GM21529 (cell line): ENCODE measurements around the gene L3MBTL2.
"Not testable (repeated sequence)": the region's sequence is repeated elsewhere in the genome, so short reads cannot be mapped to it uniquely, and the experiment has no call there.

ENCODE experiments used
- ATAC-seq: cut with Tn5 transposase; IDR thresholded peaks from one replicate; pipeline ENCODE4 v1.9.1; 2021; ENCODE audit not compliant: unreplicated experiment

Gene L3MBTL2

DNA sequence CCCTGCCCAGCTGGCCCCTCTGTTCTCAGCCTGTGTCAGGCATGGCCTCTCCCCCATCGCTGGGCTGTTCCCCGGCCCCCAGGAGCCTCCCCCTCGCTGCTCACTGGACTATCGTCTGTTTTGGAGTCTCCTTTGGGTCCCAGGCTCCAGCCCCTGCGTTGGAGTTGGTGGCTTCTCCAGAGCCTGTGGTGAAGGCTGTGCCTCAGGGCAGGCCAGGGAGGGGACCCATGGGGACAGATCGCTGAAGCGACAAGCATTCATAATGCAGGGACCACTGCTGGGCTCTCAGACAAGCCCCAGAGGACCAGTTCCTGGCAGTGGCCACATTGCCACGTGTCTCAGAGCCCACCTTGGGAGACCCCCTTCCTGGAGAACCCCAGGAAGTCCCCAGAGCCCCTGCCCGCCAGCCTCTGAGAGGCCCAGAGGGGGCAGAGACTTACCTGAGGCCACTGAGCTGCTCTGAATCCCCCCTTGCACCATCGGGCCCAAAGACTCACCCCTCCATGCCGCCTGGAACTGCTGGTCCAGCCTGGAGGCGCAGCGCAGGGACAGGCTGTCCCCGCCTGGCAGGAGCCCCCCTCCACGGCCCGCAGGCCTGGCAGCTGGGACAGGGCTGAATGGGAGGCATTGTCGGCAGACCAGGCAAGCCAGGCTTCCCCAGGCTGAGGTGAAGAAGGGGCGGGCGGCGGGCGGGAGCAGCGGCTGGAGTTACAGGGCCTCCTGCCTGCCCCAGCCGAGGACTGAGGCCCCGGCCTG, 35.4 kb downstream of the L3MBTL2 start, which contains the start of gene CHADL:
Gene CHADL, minus strand, starts transcription at position 555 of the 756 bp plus-strand sequence. Its CDS starts 50 bp downstream, at position 505.
- no peak for ATAC-seq

DNA sequence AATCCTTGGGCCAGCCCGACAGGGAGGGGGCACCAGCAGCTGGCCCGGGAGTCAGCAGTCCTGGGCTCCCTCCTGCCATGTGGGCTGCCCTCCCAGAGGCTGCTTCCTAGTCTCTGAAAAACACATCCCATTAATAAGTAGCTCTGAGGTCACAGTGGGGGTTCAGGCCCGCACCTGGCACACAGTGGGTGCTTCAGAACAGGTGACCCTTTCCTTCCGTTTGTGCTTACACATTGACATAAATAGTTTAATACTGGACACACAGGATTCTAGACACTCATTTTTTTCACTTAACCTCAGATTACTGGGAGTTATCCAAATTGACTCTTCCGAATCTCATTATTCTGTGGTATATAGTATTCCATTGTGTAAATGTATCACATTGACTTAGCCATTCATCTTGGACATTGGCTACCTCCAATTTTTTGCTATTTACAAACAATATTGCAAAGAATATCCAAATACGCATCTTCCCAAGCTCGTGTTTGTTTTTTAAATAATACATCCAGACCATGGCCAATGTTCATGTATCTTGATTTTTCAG, 36.1 kb downstream of the L3MBTL2 start:
- ATAC-seq: no peak

DNA sequence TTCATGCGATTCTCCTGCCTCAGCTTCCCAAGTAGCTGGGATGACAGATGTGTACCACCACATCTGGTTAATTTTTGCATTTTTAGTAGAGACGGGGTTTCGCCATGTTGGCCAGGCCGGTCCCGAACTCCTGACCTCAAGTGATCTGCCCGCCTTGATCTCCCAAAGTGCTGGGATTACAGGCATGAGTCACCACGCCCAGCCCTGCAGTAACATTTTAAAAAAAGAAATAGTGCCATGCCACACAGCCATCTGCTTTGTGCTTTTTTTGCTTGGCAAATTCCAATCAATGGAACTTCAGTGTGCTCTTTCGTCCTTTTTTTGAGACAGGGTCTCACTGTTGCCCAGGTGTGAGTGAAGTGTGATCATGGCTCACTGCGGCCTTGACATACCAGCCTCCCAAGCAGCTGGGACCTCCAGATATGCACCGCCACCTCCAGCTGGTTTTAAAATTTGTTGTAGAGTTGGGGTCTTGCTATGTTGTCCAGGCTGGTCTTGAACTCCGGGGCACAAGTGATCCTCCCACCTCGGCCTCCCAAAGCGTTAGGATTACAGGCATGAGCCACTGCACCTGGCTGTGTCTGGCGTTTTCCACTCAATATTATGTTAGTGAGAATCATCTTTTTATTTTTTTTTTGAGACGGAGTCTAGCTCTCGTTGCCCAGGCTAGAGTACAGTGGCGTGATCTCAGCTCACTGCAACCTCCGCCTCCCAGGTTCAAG, 37.4 kb downstream of the L3MBTL2 start:
- ATAC-seq: no peak

DNA sequence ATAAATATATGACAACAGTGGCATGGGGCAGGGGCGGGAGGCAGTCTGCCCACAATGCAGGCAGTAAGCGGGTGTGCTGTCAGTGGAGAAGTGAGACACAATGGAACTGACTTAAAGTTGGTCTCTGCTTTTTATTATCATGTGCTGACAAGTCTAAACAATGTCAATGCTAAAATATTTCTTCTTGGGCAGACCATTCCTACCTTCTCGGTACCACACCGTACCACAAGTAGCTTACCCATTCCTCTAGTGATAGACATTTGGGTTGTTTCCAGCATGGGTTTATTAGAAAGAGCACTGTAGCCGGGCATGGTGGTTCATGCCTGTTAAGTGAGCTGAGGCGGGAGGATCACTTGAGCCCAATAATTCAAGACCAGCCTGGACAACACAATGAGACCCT, 38.2 kb downstream of the L3MBTL2 start:
- no peak for ATAC-seq

DNA sequence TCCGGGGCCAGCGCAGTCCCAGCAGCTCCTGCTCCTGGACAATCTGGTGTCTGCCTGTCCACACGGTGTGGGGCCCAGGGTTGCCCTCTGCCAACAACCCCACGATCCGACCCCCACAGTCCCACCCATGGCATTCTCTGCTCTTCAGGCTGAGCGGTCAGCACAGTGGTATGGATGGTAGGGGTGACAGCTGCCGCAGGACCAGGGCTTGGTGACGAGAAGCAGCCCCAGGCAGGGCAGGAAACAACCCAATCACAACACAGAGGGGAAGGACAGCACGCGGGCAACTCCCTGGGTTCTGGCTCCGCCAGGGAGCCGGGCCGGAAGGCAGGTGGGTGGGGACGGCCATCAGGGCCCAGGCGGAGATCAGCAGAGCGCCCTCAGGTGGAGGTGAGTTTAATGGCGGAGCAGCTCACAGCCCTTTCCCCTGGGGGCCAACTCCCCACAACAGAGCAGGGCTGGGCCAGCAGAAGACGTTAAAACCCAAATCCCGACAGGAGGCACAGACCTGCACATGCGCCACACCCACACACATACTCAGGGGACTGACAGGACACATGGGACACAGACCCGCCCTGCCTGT, 40.9 kb downstream of the L3MBTL2 start:
- ATAC-seq: no peak

DNA sequence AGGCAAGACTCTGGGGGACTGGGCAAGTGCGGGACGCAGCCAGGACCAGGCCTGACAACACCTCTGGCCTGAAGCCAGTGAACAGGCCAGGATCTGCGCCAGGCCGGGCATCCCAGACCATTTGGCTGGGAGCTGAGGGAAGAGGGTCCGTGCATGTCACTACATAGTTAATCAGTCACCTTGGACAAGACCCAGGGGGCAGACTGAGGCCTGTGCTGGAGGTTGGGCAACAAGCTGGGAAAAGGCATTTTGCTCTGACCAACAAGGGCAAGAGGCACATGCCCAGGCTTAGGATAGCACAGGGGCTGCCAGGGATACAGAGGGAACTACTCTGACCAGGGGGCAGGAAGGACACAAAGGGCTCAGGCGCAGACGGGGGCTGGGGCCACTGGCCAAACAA, 42.6 kb downstream of the L3MBTL2 start:
- no peak for ATAC-seq

DNA sequence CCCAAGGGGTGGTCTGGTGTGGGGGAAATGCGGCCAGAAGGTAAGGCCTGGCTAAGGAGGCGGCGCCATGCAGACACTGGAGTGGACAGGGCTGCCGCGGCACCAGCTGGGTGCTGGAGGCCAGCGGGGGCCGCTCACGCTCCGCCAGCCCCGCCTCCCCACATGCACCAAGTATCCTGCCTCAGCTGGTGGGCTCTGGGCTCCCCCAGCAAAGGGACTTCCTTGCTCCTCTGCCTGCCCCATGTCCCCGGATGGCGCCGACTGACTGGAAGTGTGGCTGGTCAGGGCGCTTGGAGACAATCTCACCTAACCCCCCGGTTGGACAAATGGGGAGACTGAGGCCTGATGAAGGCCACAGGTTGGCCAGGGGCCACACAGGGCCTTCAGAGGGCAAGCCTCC, 43.2 kb downstream of the L3MBTL2 start:
- no peak for ATAC-seq

DNA sequence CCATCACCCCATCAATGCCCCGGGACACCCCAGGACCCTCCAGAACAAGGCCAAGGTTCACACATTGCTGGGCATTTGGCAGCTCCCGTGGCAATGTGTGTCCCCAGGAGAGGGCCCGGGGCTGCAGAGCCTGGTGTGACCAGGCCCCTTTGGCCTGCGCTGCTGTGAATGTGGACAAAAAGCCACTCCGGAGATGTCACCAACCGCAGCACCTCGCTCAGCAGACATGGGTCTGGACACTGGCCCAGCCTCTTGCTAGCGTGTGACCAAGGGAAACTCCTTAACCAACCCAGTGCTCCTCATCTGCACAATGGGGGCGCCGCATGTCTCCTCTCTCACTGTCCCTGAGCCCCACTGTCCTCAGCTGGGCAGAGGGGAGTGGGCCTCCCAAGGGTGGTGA, 43.6 kb downstream of the L3MBTL2 start:
- no peak for ATAC-seq

DNA sequence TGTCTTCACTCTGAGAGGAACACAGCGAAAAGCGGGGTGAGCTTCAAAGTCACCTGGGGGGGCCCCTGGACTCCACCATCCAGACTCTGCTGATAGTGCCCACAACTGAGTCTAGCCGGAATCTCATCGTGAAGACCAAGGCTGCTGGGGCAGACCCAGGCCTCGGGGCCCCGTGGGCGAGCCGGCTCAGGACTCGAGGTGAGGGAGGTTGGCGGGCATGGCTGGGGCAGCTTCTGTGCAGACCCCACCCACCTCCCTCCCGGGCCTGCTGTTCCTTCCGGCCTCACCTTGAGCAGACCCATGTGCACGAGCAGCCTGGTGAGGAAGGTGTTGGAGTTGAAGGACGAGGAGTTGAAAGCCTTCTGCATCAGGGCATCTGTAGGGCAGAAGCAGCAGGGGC, 44.3 kb downstream of the L3MBTL2 start:
- ATAC-seq: no peak

DNA sequence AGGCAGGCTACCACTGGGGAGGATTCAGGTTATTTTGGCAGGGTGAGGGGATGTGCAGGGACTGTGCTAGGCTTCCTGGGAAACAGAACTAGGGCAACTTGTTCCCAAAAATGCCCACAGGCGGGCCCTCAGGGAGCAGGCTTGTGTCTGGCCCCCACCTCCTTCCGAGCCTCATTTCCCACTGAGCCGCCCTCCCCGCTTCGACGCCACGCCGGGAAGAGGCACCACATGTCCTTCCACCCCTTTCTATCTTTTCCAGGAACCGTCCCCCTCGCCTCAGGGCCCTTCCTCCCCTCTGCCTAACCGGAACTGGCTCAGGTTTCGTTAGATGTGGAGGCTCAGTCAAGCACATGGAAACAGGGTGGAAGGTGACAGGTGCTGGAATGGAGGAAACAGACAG, 45.0 kb downstream of the L3MBTL2 start:
- no peak for ATAC-seq

DNA sequence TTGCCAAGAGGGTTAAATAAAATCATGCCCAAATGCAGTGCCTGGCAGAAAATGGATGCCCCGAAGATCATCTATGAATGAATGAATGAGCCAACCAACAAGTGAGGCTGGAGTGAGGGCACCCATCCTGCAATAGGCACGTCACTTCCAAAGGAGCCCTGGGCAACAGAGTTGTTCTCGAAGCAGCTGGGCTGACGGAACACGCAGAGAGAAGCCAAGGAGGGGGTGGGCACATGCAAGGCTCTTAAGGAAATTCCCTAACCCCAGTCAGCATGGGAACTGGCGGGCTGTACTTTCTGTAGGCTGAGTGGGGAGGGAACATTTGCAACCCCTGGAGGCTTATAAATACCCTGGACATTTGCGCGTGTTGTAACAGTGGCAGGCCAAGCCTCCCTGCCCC, 47.3 kb downstream of the L3MBTL2 start:
- ATAC-seq: no peak

DNA sequence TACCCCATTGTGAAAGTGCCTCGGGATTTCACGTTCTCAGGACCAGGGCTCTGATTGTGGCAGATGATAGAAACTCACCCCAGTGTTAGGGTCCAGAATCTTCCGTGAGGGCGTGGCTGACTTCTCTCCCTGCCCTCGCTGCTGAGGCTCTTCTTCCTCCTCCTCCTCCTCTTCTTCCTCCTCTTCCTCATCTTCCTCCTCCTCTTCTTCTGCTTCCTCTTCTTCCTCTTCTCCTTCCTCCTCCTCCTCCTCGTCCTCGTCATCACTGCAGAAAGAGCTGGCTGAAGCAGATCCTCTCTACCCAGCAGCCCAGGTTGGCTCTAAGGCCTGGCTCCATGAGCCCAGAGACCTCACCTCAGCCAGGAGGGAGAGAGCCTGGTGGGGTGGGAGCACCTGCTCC, 49.1 kb downstream of the L3MBTL2 start:
- ATAC-seq: no peak

DNA sequence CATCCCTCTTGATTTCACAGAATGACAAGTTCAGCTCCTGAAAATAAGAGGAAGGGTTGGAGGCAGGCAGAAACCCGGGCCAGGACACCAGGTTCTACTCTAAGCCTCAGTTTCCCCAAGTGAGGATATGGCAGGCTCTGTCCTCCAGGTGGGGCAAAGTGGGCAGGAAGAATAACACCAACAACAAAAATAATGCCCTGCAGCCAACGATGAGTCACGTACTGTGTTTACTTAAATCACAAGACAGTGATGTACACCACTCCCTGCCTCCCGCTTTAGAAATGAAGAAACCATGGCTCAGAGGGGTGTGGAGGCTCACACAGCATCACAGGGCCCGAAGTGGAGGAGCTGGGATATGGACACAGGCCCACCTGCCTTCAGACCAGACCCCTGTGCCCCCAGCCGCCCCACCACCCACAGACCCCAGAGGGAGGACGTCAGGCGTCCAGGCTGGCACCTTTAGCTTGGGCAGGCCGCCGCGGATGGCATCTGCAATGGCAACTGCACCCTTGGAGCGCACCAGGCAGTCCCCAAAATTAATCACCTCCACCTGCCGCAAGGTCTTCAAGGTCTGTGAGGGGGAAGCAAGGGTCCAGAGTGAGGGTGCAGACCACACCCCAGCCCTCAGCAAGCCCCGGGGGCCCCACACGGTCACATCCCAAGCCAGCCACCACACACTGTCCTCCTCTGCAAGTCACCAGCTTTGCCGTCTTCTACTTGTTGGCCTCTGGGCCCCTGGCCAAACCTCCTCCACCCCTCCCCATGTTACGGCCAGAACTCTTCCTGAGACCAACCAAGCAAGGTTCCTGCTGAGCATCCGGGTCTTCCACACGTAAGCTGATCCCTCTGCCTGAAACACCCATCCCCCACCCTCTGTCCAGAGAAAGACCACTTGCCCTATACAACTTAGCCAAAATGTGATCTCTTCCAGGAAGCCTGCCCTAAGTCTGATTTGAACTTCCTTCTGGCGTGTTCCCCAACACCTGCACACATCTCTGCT, 51.4 kb downstream of the L3MBTL2 start:
- no peak for ATAC-seq

DNA sequence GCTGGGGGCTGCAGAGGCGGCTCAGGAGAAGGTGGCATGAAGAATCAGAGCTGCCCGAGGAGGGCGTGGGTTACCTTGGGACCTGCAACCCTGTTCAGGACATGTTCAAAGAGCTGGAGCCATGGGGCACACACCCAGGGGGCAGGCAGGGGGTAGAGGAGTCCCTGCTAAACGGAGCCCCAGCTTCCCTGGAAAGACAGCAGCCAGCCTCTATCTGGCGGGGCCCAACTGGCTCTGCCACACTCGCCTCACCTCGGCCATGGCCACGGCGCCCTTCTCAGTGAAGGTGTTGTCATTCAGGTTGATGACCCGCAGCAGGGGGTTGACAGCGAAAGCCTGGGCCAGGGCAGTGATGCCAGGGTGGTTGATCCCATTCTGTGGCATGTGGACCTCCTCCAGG, 52.6 kb downstream of the L3MBTL2 start:
- ATAC-seq: no peak

DNA sequence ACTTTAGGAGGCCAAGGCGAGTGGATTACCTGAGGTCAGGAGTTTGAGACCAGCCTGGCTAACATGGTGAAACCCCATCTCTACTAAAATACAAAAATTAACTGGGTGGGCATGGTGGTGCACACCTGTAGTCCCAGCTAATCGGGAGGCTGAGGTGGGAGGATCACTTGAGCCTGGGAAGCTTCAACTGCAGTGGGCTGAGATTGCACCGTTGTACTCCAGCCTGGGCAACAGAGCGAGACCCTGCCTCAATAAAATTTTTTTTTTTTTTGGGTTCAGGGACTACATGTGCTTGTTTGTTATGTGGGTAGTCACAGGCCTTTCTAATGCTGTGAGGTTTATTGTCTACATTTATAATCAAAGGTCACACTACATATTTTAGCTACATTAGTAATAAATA, 54.6 kb downstream of the L3MBTL2 start:
- not testable (repeated sequence) for ATAC-seq

DNA sequence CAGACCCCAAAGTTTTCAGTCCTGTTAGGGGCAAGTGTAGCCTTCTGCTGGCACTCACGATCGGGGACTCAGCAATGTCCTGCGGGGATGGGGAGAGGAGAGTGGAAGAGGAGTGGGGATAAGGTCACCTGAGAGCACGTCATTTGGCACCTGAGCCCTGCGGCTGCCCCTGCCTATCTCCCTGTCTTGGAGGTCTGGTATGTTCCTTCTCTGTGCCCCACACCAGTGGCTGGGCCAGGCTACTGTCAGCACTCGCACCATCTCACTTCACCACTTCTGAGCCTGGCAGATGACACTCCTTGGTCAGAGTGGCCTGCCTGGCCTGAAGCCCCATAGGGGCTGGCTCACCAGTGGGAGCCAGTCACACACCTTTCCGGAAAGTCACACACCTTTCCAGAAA, 55.8 kb downstream of the L3MBTL2 start:
- no peak for ATAC-seq

DNA sequence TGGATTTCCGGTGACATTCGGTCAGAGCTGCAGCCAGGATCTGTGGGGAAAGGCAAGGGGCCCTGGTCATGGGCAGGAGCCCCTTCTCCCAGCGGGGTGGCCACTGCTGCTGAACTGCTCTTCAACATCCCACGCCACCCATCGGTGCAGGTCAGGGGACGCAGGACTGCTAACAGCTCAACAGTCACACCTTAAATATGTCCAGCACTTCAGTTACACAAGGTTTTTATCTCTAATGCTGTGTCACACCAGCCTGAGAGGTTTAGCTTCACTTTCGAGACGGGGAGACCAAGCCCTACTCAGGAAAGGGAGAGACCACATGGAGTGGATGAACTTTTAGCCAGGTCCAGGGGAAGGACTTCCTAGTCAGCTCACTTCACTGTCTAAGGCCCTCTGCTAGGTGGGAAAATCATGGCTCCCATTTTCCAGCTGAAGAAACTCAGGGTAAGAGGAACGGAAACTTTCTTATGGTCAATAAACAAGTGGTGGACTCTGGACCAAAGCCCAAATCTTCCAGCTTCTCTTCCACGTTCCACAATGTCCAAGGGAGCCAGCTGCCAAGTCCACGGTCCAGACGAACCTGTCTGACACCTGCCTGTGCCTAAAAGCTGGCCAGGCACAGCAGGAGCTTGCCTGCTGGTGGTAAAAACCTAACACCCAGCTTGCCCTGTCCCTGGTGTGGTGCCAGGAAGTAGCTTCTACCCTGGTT, 56.6 kb downstream of the L3MBTL2 start:
- no peak for ATAC-seq

DNA sequence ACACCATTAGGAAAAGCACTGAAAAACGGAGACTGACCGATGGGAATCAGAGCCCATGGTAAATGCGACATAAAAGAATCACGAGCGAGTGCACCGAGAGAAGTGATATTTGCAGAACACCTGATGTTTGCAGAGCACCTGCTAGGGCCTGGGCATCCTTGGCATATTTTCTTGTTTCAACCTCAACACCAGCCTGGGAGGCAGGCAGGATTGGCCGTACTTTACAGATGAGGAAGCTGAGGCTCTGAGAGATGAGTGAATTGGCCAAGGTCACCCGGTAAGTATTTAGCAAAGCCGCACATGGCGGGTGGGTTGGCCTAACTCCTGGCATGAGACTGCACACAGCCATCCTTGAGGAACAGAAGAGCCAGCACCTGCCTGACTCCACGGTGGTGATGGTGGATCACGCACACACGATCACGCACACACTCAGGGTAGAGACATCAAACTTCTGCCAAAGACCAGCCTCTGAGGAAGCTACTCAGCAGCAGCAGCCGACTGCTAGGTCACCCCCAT, 57.2 kb downstream of the L3MBTL2 start:
- ATAC-seq: no peak

DNA sequence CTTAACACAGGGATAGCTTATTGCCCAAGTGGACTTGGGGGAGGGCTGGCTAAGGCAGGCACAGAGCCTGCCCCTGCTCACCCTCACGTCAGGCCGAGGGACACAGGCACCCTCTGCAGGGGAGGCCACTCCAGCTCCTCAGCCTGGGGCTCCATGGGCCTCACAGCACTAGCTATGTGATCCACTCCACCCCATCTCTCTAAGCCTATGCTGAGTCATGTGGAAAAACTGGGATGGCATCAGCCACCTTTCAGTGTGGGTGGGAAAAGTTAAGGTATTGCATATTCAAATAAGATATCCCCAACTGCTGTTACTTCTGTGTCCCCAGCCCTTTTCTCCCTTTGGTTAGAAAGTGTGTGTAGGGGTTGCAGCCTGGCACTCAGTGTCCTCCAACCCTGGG, 58.6 kb downstream of the L3MBTL2 start:
- ATAC-seq: no peak

DNA sequence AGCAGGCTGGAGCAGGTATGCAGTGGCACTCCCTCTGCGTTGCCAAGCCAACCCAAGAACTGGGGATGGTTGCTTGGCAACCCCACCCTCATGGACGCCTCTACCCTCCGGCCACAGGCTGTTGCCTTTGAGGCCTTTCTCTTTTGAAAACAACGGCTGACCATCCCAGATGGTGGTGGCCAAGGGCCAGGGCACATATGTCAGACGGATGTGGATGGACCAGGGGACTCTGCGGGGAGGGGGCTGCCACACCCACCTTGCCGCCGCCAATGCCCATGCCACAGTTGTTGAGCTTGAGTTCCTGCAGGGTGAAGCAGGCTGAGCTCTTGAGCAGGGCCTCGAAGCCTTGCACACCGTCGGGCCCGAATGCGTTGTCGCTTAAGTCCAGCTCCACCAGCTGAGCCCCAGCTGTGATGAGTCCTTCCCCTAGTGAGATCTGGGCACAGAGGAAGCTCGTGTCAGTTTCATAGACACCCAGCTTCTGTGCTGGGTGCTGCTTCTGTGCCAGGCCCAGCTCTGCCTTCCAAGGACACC, 59.4 kb downstream of the L3MBTL2 start:
- no peak for ATAC-seq
